Measurements from ENCODE around the gene CD34.

GRCh38 chr1:207938016-207938415 is 27.1 kb upstream of the CD34 start:
- no peak for TF ChIP-seq POLR2A (IDR thresholded peaks at IDR 0.05)
- TF ChIP-seq CTCF (IDR thresholded peaks at IDR 0.05): no peak
- peak; percentile 45 for TF ChIP-seq POLR2AphosphoS5 (IDR thresholded peaks at IDR 0.05)
